Measurements from ENCODE around the gene CATSPERD.
"Not testable (repeated sequence)": the region's sequence is repeated elsewhere in the genome, so short reads cannot be mapped to it uniquely, and the experiment has no call there.

CATSPERD gene

DNA sequence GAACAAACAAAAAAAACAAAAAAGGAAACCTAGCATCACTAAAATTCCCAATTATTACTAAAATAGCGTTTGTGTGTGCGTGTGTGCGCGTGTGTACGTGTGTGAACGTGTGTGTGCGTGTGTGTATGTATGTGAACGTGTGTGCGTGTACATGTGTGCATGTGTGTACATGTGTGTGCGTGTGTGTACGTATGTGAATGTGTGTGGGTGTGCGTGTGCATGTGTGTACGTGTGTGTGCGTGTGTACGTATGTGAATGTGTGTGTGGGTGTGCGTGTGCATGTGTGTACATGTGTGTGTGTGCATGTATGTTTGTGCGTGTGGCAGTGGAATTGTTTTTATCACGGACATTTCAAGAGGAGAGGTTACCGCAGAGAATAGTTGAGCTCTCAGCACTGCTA lies 21.6 kb downstream of the CATSPERD start:
- DNase-seq (ENCODE audit: low read depth), result no peak

DNA sequence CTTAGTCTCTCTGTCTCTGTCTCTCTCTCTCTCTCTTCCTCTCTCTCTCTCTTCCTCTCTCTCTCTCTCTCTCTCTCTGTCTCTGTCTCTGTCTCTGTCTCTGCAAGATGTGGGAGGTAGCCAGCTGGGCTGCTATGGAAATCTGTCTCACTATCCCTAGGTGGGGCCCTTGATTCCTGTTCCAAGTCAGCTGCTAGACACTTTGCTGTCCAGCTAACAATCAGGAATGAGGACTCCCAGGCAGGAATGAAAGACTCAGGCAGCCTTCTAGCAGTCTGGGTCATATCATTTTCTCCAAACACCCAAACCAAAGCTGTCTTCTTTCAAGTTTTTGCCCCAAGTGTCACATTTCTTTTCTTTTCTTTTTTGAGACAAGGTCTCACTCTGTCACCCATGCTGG lies 23.2 kb downstream of the CATSPERD start:
- DNase-seq (ENCODE audit: low read depth), result no peak

DNA sequence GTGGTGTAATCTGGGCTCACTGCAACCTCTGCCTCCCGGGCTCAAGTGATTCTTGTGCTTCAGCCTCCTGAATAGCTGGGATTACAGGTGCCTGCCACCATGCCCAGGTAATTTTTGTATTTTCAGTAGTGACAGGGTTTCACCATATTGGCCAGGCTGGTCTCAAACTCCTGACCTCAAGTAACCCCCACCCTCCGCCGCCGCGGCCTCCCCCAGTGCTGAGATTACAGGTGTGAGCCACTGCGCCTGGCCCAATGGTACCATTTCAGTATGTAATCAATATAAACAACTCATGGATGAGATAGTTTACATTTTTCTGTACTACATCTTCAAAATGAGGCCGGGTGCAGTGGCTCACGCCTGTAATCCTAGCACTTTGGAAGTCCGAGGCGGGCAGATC lies 24.6 kb downstream of the CATSPERD start:
- not testable (repeated sequence) for DNase-seq (ENCODE audit: low read depth)

DNA sequence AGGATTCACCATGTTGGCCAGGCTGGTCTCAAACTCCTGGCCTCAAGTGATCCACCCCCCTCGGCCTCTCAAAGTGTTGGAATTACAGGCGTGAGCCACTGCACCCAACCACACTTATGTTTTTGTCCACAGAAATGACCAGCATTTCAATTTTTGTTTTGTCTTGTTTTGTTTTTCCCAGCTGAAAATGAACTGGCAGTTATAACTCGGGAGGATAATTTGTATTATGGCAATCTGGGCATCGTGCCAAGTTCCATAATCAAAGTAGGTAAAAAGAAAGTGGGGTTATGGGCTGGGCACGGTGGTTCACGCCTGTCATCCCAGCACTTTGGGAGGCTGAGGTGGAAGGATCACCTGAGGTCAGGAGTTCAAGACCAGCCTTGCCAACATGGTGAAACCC lies 28.5 kb downstream of the CATSPERD start:
- DNase-seq (ENCODE audit: low read depth), result not testable (repeated sequence)

DNA sequence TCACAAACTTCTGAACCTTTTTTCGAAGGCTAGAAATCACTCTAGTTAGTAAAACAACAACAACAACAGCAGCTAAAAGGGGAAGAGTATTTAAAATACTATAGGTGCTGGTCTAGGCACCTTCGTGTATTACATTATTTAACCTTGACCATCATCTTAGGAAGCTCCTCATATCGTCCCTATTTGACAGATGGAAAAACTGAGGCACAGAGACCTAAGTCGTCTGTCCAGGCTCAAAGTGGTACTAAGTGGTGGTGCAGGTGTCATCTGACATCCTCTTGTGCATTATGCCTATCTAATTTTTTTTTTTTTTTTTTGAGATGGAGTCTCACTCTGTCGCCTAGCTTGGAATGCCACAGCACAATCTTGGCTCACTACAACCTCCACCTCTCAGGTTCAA lies 29.1 kb downstream of the CATSPERD start:
- DNase-seq (ENCODE audit: low read depth), result no peak

DNA sequence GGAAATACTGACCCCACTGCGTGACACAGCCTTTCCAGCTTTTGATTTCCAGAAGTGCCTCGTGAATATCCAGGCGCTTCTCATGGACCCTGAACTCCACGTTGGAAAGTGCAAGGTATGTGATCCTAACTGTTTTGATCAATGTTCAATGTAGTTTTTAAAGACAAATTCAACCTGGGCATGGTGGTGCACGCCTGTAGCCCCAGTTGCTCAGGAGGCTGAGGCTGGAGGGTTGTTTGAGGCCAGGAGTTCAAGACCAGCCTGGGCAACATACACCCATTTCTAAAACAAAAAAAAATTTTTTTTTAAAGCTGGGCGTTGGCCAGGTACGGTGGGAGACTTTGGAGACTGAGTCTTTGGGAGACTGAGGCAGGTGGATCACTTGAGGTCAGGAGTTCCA lies 31.3 kb downstream of the CATSPERD start:
- no peak for DNase-seq (ENCODE audit: low read depth)

DNA sequence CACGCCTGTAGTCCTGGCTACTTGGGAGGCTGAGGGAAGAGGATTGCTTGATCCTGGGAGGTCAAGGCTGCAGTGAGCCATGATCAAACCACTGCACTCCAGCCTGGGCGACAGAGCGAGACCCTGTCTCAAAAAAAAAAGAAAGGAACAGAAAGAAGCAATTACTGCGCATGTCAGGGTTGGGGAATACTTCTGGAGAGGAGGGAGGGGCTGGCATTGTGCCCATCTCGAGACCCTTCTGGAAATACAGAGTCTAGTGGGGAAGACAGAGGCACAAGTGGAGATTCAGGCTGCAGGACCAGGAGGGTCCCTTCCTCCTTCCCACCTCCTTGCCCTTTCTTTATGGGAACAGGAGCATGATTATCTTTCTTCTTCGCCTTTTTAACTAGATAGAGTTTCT lies 33.3 kb downstream of the CATSPERD start:
- no peak for DNase-seq (ENCODE audit: low read depth)

DNA sequence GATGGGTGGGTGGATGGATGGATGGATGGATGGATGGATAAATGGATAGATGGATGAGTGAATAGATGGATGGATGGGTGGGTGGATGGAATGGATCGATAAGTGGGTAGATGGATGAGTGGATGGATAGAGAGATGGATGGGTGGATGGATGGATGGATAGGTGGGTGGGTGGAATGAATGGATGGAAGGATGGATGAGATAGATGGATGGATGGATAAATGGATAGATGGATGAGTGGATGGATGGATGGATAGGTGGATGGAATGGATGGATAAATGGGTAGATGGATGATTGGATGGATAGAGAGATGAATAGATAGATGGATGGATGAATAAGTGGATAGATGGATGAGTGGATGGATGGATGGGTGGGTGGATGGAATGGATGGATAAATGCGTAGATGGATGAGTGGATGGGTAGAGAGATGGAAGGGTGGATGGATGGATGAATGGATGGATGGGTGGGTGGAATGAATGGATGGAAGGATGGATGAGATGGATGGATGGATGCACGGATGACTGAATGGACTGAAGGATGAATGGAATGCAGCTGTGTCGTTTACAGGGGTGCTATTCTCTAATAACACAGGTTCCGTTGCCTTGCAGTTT lies 42.3 kb downstream of the CATSPERD start:
- DNase-seq (ENCODE audit: low read depth), result no peak

DNA sequence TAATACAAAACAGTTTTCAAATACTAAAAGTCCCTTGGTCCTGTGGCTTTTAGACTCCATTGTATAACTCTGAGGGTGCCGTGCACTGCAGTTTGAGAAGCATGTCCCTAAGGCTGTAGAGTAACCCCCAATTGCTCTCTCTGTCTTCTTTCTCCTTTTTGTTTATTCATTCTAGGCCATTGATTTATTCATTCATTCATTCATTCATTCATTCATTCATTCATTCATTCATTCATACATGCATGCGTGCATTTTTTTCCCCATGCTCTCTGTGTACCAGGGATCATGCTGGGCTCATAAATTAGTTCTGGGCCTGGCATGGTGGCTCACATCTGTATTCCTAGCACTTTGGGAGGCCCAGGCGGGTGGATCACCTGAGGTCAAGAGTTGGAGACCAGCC lies 44.8 kb downstream of the CATSPERD start:
- DNase-seq (ENCODE audit: low read depth), result no peak

DNA sequence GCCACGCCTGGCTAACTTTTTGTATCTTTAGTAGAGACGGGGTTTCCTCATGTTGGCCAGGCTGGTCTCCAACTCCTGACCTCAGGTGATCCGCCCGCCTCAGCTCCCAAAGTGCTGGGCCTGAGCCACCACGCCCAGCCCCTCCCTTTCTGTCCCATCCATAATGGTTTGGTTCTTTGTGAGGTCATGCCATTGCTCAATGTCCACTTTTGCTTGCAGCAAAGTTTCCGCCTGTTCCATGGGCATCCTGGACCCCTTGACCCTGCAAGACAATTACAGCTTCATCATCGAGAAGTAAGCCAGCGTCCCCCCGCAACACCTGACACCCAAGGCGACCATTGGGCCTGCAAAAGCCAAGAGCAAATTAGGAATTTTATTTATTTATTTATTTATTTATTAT lies 47.5 kb downstream of the CATSPERD start:
- DNase-seq (ENCODE audit: low read depth), result no peak

DNA sequence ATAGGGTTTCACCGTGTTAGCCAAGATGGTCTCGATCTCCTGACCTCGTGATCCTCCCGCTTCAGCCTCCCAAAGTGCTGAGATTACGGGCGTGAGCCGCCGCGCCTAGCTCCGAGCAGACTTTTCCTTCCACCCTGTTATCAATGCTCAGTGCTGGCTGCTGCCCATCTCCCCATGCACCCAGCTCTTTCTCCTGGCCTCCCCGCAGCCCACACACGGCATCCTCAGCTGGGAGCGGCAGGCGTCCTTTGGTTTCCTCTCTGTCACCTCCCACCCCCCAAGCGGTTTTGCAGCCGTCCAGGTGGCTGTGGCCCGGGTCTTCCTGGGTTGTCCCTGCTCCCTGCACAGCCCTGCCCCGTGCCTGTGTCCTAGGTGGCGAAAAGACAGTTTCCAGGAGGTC lies 52.0 kb downstream of the CATSPERD start:
- DNase-seq (ENCODE audit: low read depth), result no peak

DNA sequence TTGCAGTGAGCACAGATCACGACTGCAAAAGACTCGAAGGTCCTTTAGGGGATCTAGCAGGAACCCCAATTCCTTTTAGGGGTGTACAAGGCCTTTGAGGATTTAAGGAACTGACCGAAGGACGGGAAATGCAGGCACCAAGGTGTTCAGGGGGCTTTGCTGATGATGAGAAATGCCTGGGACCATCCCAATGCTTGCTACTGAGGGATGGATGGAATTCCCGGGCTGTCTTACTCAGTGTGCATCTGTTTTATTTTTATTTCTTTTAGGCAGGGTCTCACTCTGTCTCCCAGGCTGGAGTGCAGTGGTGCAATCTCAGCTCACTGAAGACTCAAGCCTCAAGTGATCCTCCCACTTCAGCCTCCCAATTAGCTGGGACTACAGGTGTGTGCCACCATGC lies 52.8 kb downstream of the CATSPERD start:
- DNase-seq (ENCODE audit: low read depth), result no peak

DNA sequence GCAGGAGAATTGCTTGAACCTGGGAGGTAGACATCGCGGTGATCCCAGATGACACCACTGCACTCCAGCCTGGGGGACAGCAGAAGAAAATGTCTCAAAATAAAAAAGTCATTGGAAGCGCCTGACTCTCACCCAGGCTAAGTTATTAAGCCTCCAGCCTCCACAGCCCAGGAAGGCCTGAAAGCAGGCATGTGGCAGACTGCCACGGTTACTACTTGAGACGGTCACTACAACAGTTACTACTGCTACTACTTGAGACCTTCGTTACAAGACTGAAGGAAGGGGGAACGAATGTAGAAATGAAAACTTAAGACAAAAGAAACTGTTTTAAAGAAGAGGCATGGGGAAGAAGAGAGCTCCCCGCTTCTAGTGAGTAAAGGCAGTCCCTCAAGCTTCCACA lies 54.5 kb downstream of the CATSPERD start:
- no peak for DNase-seq (ENCODE audit: low read depth)

DNA sequence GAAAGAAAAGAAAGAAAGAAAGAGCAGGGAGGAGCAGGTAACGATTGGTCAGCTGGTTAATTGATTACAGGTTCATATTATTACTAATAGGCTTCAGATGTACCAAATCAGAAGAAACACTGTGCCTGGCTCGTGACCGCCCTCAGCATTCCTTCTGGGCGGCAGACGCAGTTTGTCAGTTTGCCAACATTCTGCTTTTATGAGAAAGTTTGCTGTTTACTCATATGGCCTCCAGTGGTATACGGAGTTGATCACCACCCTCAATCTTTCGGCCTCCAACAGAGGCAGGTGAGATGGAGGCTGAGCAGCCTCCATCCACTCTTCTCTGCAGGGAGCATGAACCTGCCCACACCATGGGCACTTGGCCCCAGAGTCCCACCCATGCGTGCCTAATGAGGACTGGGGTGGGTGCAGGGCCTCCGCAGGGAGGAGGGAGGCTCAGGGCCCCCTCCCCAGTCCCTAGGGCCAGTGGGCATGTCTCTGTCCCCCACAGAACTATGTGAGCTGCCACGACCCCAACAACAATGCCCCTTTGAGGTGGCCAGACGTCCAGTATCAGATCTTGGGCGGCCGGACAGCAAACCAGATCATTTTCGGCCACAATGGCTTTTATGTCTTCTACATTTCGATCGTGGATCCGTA lies 55.4 kb downstream of the CATSPERD start:
- no peak for DNase-seq (ENCODE audit: low read depth)

DNA sequence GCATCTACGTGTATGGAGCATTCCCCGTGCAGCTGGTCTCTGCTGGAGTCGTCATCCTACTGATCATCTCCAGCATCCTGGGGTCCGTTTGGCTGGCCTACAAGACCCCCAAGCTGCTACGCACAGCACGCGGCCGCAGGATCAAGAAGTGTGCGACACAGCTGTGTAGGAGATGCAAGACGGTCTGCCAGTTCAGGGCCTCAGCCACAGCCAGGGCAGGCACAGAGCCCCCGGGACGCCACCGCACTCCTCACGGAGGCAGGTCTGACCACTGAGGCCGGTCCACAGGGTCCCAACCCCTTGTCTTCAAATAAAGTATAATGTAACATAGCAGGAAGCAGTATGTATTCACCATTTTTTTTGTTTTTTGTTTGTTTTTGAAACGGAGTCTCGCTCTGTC lies 58.0 kb downstream of the CATSPERD start:
- no peak for DNase-seq (ENCODE audit: low read depth)

DNA sequence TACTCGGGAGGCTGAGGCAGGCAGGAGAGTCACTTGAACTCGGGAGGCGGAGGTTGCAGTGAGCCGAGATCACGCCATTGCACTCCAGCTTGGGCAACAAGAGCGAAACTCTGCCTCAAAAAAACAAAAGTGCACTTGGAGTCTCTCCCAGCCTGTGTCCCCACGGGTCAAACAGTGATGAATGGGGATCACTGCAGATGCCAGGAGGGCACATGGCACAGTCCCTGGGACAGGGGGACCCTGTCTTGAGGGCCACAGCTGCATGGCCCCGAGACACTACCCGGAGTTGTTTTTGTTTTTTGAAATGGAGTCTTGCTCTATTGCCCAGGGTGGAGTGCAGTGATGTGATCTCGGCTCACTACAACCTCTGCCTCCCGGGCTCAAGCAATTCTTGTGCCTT lies 60.5 kb downstream of the CATSPERD start:
- DNase-seq (ENCODE audit: low read depth), result not testable (repeated sequence)

DNA sequence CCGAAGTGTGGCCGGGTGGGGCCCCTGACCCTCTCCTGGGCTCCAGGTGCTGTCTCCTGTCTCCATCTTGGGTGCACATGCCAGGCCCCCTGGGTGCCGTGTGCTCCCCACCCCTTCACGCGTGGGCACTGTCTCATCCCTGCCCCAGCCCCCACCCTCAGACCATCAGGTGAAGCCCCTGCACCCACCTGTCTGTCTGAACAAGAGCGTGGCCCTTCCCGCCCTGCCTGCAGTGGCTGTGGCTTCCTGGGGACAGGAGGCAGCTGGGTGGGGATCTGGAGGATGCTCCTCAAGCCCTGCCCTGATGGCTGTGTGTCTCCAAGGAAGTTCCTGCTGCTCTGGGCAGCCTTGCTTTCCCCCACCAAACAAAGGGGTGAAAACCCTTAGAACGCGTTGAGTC lies 61.9 kb downstream of the CATSPERD start:
- no peak for DNase-seq (ENCODE audit: low read depth)

DNA sequence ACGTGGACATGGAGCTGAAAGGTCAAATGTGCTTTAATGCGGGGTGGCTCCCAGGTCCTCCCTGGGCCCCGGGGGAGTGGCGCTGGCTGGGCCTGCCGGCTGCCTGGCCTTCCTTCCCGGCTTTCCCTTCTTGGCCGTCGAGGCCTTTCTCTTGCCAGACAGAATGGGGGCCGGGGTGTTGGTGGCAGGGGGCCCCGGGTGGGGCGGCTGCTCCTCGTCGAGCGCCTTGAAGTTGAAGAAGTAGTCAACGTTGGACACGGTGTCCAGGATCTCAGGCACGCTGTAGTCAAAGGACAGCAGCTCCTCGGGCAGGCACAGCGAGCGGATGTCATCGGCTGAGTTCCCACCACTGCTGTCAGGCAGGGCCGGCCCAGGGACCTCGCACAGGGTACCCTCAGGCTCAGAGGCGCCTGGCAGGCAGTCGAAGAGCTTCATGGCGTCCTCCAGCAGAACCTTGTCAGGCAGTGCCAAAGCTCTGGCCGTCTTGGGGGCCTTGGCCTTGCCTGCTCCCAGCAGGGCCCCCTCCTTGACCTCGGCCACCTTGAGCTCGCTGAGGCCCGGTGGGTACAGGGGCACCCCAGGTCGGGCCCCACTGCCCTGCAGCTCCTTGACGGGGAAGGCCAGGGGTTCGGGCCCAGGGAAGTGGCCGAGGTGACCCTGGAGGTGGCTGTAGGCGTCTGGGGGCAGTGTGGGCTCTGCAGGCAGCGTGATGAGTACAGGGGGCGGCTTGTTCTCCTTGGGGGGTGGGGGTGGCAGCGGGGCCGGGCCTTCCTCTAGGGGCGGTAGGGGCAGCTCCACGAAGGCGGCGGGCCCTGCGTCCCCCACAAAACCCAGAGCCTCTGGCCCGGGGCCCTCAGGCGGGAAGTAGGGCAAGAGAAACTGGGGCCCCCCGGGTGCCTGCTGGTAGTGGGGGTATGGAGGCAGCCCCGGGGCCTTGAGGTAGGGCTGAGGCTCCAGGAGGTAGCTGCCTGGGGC lies 62.8 kb downstream of the CATSPERD start:
- DNase-seq (ENCODE audit: low read depth), result no peak

DNA sequence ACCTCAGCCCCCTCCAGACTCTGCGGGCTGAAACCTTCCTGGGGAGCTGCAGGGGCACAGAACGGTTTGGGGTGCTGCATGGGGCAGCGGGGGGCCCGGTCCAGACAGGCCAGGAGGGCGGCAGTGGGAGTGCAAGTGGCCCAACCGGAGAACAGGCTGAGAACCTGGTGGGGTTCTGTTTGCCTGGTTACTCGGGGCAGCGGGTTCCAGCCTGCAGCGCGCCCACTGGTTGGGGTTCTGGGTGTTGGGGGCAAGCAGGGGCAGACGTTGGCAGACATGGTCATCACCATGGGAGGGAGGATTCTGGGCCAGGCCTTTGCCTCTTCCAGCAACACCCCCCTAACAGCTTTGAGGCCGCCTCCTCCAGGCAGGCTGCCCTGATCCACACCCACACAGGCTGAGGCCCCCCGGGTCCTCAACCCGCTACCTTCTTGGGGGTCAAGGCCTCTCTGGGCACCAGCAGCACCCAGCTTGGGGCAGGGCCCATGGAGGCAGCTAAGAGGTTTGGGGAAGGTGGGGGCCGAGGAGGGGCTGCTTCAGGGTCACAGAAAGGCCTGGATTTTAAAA lies 64.2 kb downstream of the CATSPERD start, which contains the start of gene PRR22:
PRR22 (minus strand) TSS at position 166 of the 567 bp plus-strand sequence; CDS start at position 80, 86 bp downstream.
- DNase-seq (ENCODE audit: low read depth), result no peak

DNA sequence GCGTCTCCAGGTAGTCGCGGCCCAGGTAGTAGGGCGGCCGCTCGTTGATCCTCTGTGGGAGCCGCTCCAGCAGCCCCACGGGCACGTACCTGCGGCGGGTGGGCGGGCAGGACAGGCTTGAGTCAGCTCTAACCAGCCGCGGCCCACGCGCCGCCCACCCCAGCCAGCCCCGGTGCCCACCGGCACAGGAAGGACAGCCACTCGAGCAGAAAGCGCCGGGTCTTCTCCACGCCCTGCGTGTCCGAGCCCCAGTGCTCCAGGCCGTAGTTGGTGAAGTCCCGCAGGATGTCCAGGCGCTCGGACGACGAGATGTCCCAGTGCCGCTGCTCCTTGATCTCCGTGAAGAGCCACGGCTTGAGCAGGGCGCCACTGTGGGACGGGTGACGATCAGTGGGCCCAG lies 65.0 kb downstream of the CATSPERD start:
- DNase-seq (ENCODE audit: low read depth), result no peak

DNA sequence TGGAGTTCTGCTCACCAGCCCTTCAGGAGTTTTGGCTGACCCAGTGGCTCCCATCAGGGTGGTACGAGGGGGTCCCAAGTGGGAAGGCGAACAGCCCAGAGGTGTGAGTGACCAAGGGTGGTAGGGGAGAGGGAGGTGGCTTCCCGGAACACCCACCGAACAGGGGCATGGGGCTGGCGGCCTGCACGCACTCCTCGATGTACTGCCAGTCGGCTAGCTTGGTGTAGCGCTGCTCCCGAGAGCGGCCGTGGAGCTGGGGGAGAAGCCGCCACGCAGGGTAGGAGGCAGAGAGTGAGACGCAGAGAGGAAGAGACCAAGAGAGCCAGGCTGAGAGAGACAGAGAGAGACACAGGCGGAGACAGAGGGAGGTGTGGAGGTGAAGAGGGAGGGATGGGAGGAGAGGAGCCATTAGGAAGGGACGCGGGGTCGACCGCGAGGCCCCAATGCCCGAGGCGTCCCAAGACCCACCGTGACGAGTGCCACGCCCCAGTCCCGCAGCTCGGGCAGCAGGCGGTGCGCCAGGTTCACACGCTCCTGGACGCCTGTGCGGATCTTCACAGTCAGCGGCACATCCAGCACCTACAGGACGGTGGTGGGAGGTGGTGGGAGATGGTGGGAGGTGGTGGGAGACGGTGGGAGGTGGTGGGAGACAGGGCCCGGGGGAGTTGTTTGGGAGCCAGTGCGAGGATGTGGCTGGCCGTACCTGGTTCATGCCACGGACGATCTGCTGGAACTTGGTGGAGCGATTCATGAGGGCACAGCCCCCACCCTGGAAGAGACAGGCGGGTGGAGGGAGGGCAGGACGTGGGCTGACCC lies 66.4 kb downstream of the CATSPERD start:
- DNase-seq (ENCODE audit: low read depth), result no peak
